ENCODE data around the gene MAP3K21.

The MAP3K21 gene

GRCh38 chr1:233393084-233393840, 65.7 kb downstream of the MAP3K21 start:
- no peaks in the 10 kb centered on the region for H3K36me3 ChIP-seq (ENCODE audit: insufficient read depth, low read length)
- H3K27ac ChIP-seq (ENCODE audit: low read depth, low read length) = no peak overlapping the region
- no peak overlapping the region for H3K4me3 ChIP-seq (ENCODE audit: low read length)
- H3K4me1 ChIP-seq (ENCODE audit: insufficient read depth, low read length) = 0 out of 2 replicates have a peak, but pooled peaks cover 6% of the 10 kb centered on the region
- no peak overlapping the region for H3K9ac ChIP-seq (ENCODE audit: low read depth, low read length)
- H3K9me3 ChIP-seq (ENCODE audit: insufficient read depth, low read depth, low read length) = no peaks in the 10 kb centered on the region
- no peaks in the 10 kb centered on the region for H3K27me3 ChIP-seq (ENCODE audit: insufficient read depth, low read length)
- 87% methylated on average over 10 of the region's 10 CpGs for WGBS

GRCh38 chr1:233393926-233394680, 66.6 kb downstream of the MAP3K21 start:
- 95% methylated on average over 3 of the region's 3 CpGs for WGBS
- no peak overlapping the region for H3K9ac ChIP-seq (ENCODE audit: low read depth, low read length)
- no peaks in the 10 kb centered on the region for H3K27me3 ChIP-seq (ENCODE audit: insufficient read depth, low read length)
- H3K4me3 ChIP-seq (ENCODE audit: low read length) = no peak overlapping the region
- 0 out of 2 replicates have a peak, but pooled peaks cover 6% of the 10 kb centered on the region for H3K4me1 ChIP-seq (ENCODE audit: insufficient read depth, low read length)
- H3K27ac ChIP-seq (ENCODE audit: low read depth, low read length) = no peak overlapping the region
- H3K9me3 ChIP-seq (ENCODE audit: insufficient read depth, low read depth, low read length) = no peaks in the 10 kb centered on the region
- no peaks in the 10 kb centered on the region for H3K36me3 ChIP-seq (ENCODE audit: insufficient read depth, low read length)

GRCh38 chr1:233394860-233395717, 67.6 kb downstream of the MAP3K21 start:
- WGBS = 76% methylated on average over 13 of the region's 13 CpGs
- H3K36me3 ChIP-seq (ENCODE audit: insufficient read depth, low read length) = no peaks in the 10 kb centered on the region
- no peaks in the 10 kb centered on the region for H3K9me3 ChIP-seq (ENCODE audit: insufficient read depth, low read depth, low read length)
- no peak overlapping the region for H3K27ac ChIP-seq (ENCODE audit: low read depth, low read length)
- H3K4me3 ChIP-seq (ENCODE audit: low read length) = no peak overlapping the region
- H3K4me1 ChIP-seq (ENCODE audit: insufficient read depth, low read length) = 0 out of 2 replicates have a peak, but pooled peaks cover 6% of the 10 kb centered on the region
- H3K9ac ChIP-seq (ENCODE audit: low read depth, low read length) = no peak overlapping the region
- no peaks in the 10 kb centered on the region for H3K27me3 ChIP-seq (ENCODE audit: insufficient read depth, low read length)

- H3K9me3 ChIP-seq (ENCODE audit: insufficient read depth, low read depth, low read length) = no peaks in the 10 kb centered on the region
- WGBS = 96% methylated on average over 15 of the region's 15 CpGs
- H3K27ac ChIP-seq (ENCODE audit: low read depth, low read length) = no peak overlapping the region
- no peak overlapping the region for H3K4me3 ChIP-seq (ENCODE audit: low read length)
- no peaks in the 10 kb centered on the region for H3K36me3 ChIP-seq (ENCODE audit: insufficient read depth, low read length)
- H3K4me1 ChIP-seq (ENCODE audit: insufficient read depth, low read length) = 0 out of 2 replicates have a peak, but pooled peaks cover 6% of the 10 kb centered on the region
- H3K27me3 ChIP-seq (ENCODE audit: insufficient read depth, low read length) = no peaks in the 10 kb centered on the region
- no peak overlapping the region for H3K9ac ChIP-seq (ENCODE audit: low read depth, low read length)
Observed at GRCh38 chr1:233395863-233396646, 68.5 kb downstream of the MAP3K21 start.

GRCh38 chr1:233406339-233406960, 78.9 kb downstream of the MAP3K21 start:
- Histone ChIP-seq H3K27me3 (ENCODE audit: insufficient read depth, low read length) (no peaks in the 10 kb centered on the region), H3K4me1 (ENCODE audit: insufficient read depth, low read length) (no peaks in the 10 kb centered on the region), H3K9me3 (ENCODE audit: insufficient read depth, low read depth, low read length) (peaks cover 7% of the 10 kb centered on the region), H3K36me3 (ENCODE audit: insufficient read depth, low read length) (no peaks in the 10 kb centered on the region), H3K9ac (ENCODE audit: low read depth, low read length) (no peak overlapping the region), H3K27ac (ENCODE audit: low read depth, low read length) (no peak overlapping the region), H3K4me3 (ENCODE audit: low read length) (no peak overlapping the region)
- 92% methylated on average over 4 of the region's 4 CpGs for WGBS

- no peaks in the 10 kb centered on the region for H3K36me3 ChIP-seq (ENCODE audit: insufficient read depth, low read length)
- H3K27ac ChIP-seq (ENCODE audit: low read depth, low read length) = no peak overlapping the region
- H3K9ac ChIP-seq (ENCODE audit: low read depth, low read length) = no peak overlapping the region
- H3K9me3 ChIP-seq (ENCODE audit: insufficient read depth, low read depth, low read length) = peaks cover 7% of the 10 kb centered on the region
- H3K4me3 ChIP-seq (ENCODE audit: low read length) = no peak overlapping the region
- 93% methylated on average over 6 of the region's 6 CpGs for WGBS
- H3K27me3 ChIP-seq (ENCODE audit: insufficient read depth, low read length) = no peaks in the 10 kb centered on the region
- no peaks in the 10 kb centered on the region for H3K4me1 ChIP-seq (ENCODE audit: insufficient read depth, low read length)
Observed at GRCh38 chr1:233406994-233407631, 79.6 kb downstream of the MAP3K21 start.

GRCh38 chr1:233409540-233409939, 82.0 kb downstream of the MAP3K21 start:
- no peak overlapping the region for H3K4me3 ChIP-seq (ENCODE audit: low read length)
- H3K4me1 ChIP-seq (ENCODE audit: insufficient read depth, low read length) = no peaks in the 10 kb centered on the region
- peaks cover 7% of the 10 kb centered on the region for H3K9me3 ChIP-seq (ENCODE audit: insufficient read depth, low read depth, low read length)
- no CpG with 5 or more reads among the region's 2 CpGs for WGBS
- H3K27ac ChIP-seq (ENCODE audit: low read depth, low read length) = no peak overlapping the region
- H3K27me3 ChIP-seq (ENCODE audit: insufficient read depth, low read length) = no peaks in the 10 kb centered on the region
- H3K9ac ChIP-seq (ENCODE audit: low read depth, low read length) = no peak overlapping the region
- H3K36me3 ChIP-seq (ENCODE audit: insufficient read depth, low read length) = no peaks in the 10 kb centered on the region

- Histone ChIP-seq H3K27ac (ENCODE audit: low read depth, low read length) (no peak overlapping the region), H3K4me1 (ENCODE audit: insufficient read depth, low read length) (no peaks in the 10 kb centered on the region), H3K4me3 (ENCODE audit: low read length) (no peak overlapping the region), H3K27me3 (ENCODE audit: insufficient read depth, low read length) (no peaks in the 10 kb centered on the region), H3K36me3 (ENCODE audit: insufficient read depth, low read length) (no peaks in the 10 kb centered on the region), H3K9me3 (ENCODE audit: insufficient read depth, low read depth, low read length) (peaks cover 7% of the 10 kb centered on the region), H3K9ac (ENCODE audit: low read depth, low read length) (no peak overlapping the region)
- WGBS = 74% methylated on average over 5 of the region's 5 CpGs
Observed at GRCh38 chr1:233410906-233411305, 83.4 kb downstream of the MAP3K21 start.

- H3K9ac ChIP-seq (ENCODE audit: low read depth, low read length) = no peak overlapping the region
Observed at GRCh38 chr1:233412812-233413211, 85.3 kb downstream of the MAP3K21 start.

GRCh38 chr1:233421293-233421692, 93.8 kb downstream of the MAP3K21 start:
- Histone ChIP-seq H3K4me3 (ENCODE audit: low read length) (no peak overlapping the region), H3K9ac (ENCODE audit: low read depth, low read length) (no peak overlapping the region), H3K27me3 (ENCODE audit: insufficient read depth, low read length) (no peaks in the 10 kb centered on the region), H3K4me1 (ENCODE audit: insufficient read depth, low read length) (no peaks in the 10 kb centered on the region), H3K36me3 (ENCODE audit: insufficient read depth, low read length) (no peaks in the 10 kb centered on the region), H3K9me3 (ENCODE audit: insufficient read depth, low read depth, low read length) (peaks cover 10% of the 10 kb centered on the region; the same call in 1 of the 2 replicates), H3K27ac (ENCODE audit: low read depth, low read length) (no peak overlapping the region)

More at GRCh38 chr1:233412812-233413211, 85.3 kb downstream of the MAP3K21 start:
- H3K4me3 ChIP-seq (ENCODE audit: low read length) = no peak overlapping the region
- no peaks in the 10 kb centered on the region for H3K36me3 ChIP-seq (ENCODE audit: insufficient read depth, low read length)
- no peaks in the 10 kb centered on the region for H3K27me3 ChIP-seq (ENCODE audit: insufficient read depth, low read length)
- peaks cover 2% of the 10 kb centered on the region for H3K9me3 ChIP-seq (ENCODE audit: insufficient read depth, low read depth, low read length)
- 91% methylated on average over 2 of the region's 2 CpGs for WGBS
- no peaks in the 10 kb centered on the region for H3K4me1 ChIP-seq (ENCODE audit: insufficient read depth, low read length)
- H3K27ac ChIP-seq (ENCODE audit: low read depth, low read length) = no peak overlapping the region

Measured in HUES64 (cell line).